GM10847 (cell line): ENCODE results near the gene GAB2.

ENCODE experiments used
- POLR2A ChIP-seq: IDR thresholded peaks from 2 replicates; pipeline ENCODE4 v1.6.1; 2011; ENCODE audit not compliant: insufficient read length; ENCODE audit errors: extremely low read depth

GAB2 gene

GRCh38 chr11:78371221-78371891 lies 46.3 kb downstream of the GAB2 start:
- TF ChIP-seq POLR2A: no peak

- no peak for TF ChIP-seq POLR2A
Observed at GRCh38 chr11:78370406-78371172, 47.0 kb downstream of the GAB2 start.

- no peak for TF ChIP-seq POLR2A
Observed at GRCh38 chr11:78365381-78365792, 52.2 kb downstream of the GAB2 start.

GRCh38 chr11:78364128-78364751 lies 53.4 kb downstream of the GAB2 start:
- no peak for TF ChIP-seq POLR2A

GRCh38 chr11:78363024-78363619 lies 54.5 kb downstream of the GAB2 start:
- no peak for TF ChIP-seq POLR2A

GRCh38 chr11:78361228-78361627 lies 56.4 kb downstream of the GAB2 start:
- TF ChIP-seq POLR2A: no peak

- no peak for TF ChIP-seq POLR2A
Observed at GRCh38 chr11:78359921-78360320, 57.7 kb downstream of the GAB2 start.

GRCh38 chr11:78355309-78355705 lies 62.3 kb downstream of the GAB2 start:
- TF ChIP-seq POLR2A: no peak

GRCh38 chr11:78354408-78355308 lies 63.0 kb downstream of the GAB2 start:
- no peak for TF ChIP-seq POLR2A

- no peak for TF ChIP-seq POLR2A
Observed at GRCh38 chr11:78351979-78352841, 65.4 kb downstream of the GAB2 start.

- TF ChIP-seq POLR2A: no peak
Observed at GRCh38 chr11:78351193-78351592, 66.4 kb downstream of the GAB2 start.

GRCh38 chr11:78350646-78351165 lies 66.9 kb downstream of the GAB2 start:
- TF ChIP-seq POLR2A: no peak

- no peak for TF ChIP-seq POLR2A
Observed at GRCh38 chr11:78350091-78350645, 67.5 kb downstream of the GAB2 start.
